OCI-LY7 (cell line): ENCODE measurements around the gene CDKN1A.

Experiments
- EZH2phosphoT487 ChIP-seq: fragments of 200-600 bp; sonication (generic); IDR thresholded peaks from 2 replicates; pipeline ENCODE4 v1.6.1; 2018; ENCODE audit warnings: low read depth, borderline replicate concordance, mild to moderate bottlenecking, mixed run types, antibody characterized with exemption, low read length, moderate library complexity, mixed read lengths
- TF ChIP-seq, protein P1 (sequence below): fragments of 200-600 bp; sonication (generic); conservative IDR thresholded peaks from 2 replicates; pipeline ENCODE4 v1.5.1; 2014; ENCODE audit warnings: mild to moderate bottlenecking, antibody characterized with exemption, low read length, moderate library complexity, mixed read lengths

DNA sequence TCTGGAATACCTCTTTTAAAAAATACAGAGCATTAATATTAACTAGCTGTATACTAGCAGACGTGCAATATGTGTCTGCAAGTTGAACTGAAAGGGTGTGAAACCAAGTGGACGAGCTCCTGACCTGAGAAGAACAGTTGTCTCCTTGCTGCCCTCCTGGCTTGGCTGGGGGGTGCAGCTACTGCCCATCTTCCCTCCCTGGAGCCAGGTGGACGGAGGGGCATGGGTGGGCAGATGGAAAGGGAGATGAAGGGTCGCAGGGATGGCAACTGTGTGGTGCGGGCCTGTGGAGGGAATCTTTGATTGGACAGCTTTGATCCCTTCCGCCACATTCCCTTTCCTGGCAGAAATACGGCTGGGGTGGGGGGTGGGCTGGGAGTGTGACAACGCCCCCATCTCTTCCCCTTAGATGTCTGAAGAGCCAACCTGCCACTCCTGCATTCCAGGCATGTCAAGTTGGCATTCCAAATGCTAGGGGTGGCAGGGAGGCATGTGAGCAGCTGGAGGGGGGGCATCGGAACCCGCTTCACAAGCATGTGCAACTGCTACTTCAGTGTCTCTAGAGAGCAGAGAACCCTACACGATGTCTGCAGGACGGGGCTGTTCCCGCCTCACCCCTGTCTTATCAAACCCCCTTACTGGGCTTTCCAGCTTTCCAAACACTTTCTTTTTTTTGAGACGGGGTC, 47.0 kb upstream of the CDKN1A start:
- TF ChIP-seq, protein P1, sequence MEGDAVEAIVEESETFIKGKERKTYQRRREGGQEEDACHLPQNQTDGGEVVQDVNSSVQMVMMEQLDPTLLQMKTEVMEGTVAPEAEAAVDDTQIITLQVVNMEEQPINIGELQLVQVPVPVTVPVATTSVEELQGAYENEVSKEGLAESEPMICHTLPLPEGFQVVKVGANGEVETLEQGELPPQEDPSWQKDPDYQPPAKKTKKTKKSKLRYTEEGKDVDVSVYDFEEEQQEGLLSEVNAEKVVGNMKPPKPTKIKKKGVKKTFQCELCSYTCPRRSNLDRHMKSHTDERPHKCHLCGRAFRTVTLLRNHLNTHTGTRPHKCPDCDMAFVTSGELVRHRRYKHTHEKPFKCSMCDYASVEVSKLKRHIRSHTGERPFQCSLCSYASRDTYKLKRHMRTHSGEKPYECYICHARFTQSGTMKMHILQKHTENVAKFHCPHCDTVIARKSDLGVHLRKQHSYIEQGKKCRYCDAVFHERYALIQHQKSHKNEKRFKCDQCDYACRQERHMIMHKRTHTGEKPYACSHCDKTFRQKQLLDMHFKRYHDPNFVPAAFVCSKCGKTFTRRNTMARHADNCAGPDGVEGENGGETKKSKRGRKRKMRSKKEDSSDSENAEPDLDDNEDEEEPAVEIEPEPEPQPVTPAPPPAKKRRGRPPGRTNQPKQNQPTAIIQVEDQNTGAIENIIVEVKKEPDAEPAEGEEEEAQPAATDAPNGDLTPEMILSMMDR: no peak
- no peak for TF ChIP-seq EZH2phosphoT487
